ENCODE data around the gene RIMKLA.

GRCh38 chr1:42392255-42392654 lies 11.7 kb downstream of the RIMKLA start:
- TF ChIP-seq EZH2 (IDR thresholded peaks at IDR 0.05) (no peak), POLR2AphosphoS5 (IDR thresholded peaks at IDR 0.05; ENCODE audit: borderline replicate concordance, low read depth, low read length) (no peak), FOXP2 (optimal IDR thresholded peaks at IDR 0.05; ENCODE audit: control extremely low read depth, extremely low read length, insufficient read depth) (no peak)
